HEK293 (cell line): ENCODE data around the gene TCEANC2.

Experiments
- CTCF ChIA-PET: fragments of 350-600 bp; formaldehyde crosslinking; extraction: SDS; loops from one replicate; lab custom pipeline; 2021; ENCODE audit warnings: antibody characterized with exemption; lab: Yijun Ruan, JAX
- POLR2A ChIA-PET: fragments of 300-600 bp; formaldehyde crosslinking; extraction: SDS; loops from one replicate; lab custom pipeline; 2020; ENCODE audit warnings: antibody characterized with exemption, inconsistent platforms; lab: Yijun Ruan, JAX
- H3K27ac ChIP-seq: fragments of 200-500 bp; sonication (Bioruptor generic); 2 replicates; pipeline ENCODE4 v1.5.1; 2014; ENCODE audit warnings: low read depth, low read length, control low read depth, inconsistent platforms; ENCODE audit errors: extremely low read depth
- H3K36me3 ChIP-seq, 2 experiments: fragments of 200-500 bp in 1 of 2; sonication (Bioruptor generic) in 1 of 2; 1 replicate in 1 of 2; 2 replicates in 1 of 2; pipeline ENCODE4 v1.5.1; 2014 to 2017; ENCODE audit warnings: inconsistent platforms in 2 of 2, low read length in 2 of 2; ENCODE audit not compliant: control insufficient read depth in 2 of 2, insufficient read depth in 1 of 2
- H3K4me1 ChIP-seq: fragments of 200-500 bp; sonication (Bioruptor generic); 2 replicates; pipeline ENCODE4 v1.5.1; 2014; ENCODE audit warnings: mild to moderate bottlenecking, low read length, inconsistent platforms; ENCODE audit not compliant: control insufficient read depth, insufficient read depth
- H3K4me3 ChIP-seq: 2 replicates; pipeline ENCODE4 v1.5.1; 2011; ENCODE audit warnings: low read depth, mild to moderate bottlenecking, control low read depth, low read length, moderate library complexity
- H3K9me3 ChIP-seq: fragments of 200-500 bp; sonication (Bioruptor generic); 2 replicates; pipeline ENCODE4 v1.5.1; 2014; ENCODE audit warnings: low read depth, low read length, inconsistent platforms; ENCODE audit not compliant: control insufficient read depth, insufficient read depth
- OSR2 ChIP-seq: fragments of 450-650 bp; formaldehyde crosslinking; IDR thresholded peaks from 2 replicates; pipeline ENCODE4 v1.5.1; 2016; ENCODE audit warnings: missing biosample characterization, missing genetic modification characterization
- SETDB1 ChIP-seq: IDR thresholded peaks from one replicate; pipeline ENCODE4 v1.6.1; 2017; ENCODE audit warnings: mild to moderate bottlenecking, low read length, moderate library complexity, mixed read lengths; ENCODE audit not compliant: insufficient read length
- YY2 ChIP-seq: fragments of 450-650 bp; formaldehyde crosslinking; IDR thresholded peaks from 2 replicates; pipeline ENCODE4 v1.5.1; 2016; ENCODE audit warnings: missing biosample characterization, missing genetic modification characterization
- ZNF10 ChIP-seq: fragments of 450-650 bp; formaldehyde crosslinking; IDR thresholded peaks from 2 replicates; pipeline ENCODE4 v1.5.1; 2017; ENCODE audit warnings: missing biosample characterization, missing genetic modification characterization
- ZNF335 ChIP-seq: fragments of 450-650 bp; formaldehyde crosslinking; conservative IDR thresholded peaks from 2 replicates; pipeline ENCODE4 v1.5.1; 2016; ENCODE audit warnings: missing biosample characterization, missing genetic modification characterization
- ZNF366 ChIP-seq: fragments of 450-650 bp; formaldehyde crosslinking; conservative IDR thresholded peaks from 2 replicates; pipeline ENCODE4 v1.5.1; 2016; ENCODE audit warnings: missing biosample characterization, missing genetic modification characterization
- ZNF521 ChIP-seq: fragments of 450-650 bp; formaldehyde crosslinking; IDR thresholded peaks from 2 replicates; pipeline ENCODE4 v1.5.1; 2017; ENCODE audit warnings: missing biosample characterization, mild to moderate bottlenecking, missing genetic modification characterization
- TF ChIP-seq, protein P1 (sequence below): fragments of 450-650 bp; formaldehyde crosslinking; IDR thresholded peaks from 2 replicates; pipeline ENCODE4 v1.5.0; 2017; ENCODE audit warnings: missing biosample characterization, missing genetic modification characterization, borderline replicate concordance
- TF ChIP-seq, protein P2 (sequence below): fragments of 450-650 bp; formaldehyde crosslinking; IDR thresholded peaks from 2 replicates; pipeline ENCODE4 v1.5.1; 2016; ENCODE audit warnings: missing biosample characterization, missing genetic modification characterization
- TF ChIP-seq, protein P3 (sequence below): sonication (generic); formaldehyde crosslinking; IDR thresholded peaks from 2 replicates; pipeline ENCODE4 v1.8.1; 2022; ENCODE audit warnings: mild to moderate bottlenecking, moderate library complexity, missing genetic modification reagents
- TF ChIP-seq, protein P4 (sequence below): fragments of 450-650 bp; formaldehyde crosslinking; conservative IDR thresholded peaks from 2 replicates; pipeline ENCODE4 v1.5.1; 2016; ENCODE audit warnings: low read depth, missing biosample characterization, missing genetic modification characterization
- TF ChIP-seq, protein P5 (sequence below): fragments of 450-650 bp; formaldehyde crosslinking; IDR thresholded peaks from 2 replicates; pipeline ENCODE4 v1.5.1; 2016; ENCODE audit warnings: missing biosample characterization, missing genetic modification characterization, low read depth
- TF ChIP-seq, protein P6 (sequence below): fragments of 450-650 bp; formaldehyde crosslinking; IDR thresholded peaks from 2 replicates; pipeline ENCODE4 v1.5.1; 2016; ENCODE audit warnings: missing biosample characterization, missing genetic modification characterization

Gene TCEANC2

DNA sequence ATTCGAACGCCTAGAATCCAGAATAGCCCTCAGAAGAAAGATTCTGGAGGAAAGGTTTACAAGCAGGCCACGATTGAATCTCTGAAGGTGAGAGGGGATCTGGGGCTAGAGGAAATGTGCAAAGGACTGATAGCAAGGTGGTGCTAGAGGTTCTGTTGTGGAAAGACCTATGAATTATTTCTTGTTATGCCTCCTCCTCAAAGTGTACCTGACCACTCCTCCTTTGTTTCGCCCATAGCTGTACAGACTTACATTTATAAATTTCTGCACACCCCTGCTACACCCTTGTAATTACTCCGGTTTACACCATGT, 986 bp downstream of the TCEANC2 start:
- POLR2A ChIA-PET: no interaction called here

DNA sequence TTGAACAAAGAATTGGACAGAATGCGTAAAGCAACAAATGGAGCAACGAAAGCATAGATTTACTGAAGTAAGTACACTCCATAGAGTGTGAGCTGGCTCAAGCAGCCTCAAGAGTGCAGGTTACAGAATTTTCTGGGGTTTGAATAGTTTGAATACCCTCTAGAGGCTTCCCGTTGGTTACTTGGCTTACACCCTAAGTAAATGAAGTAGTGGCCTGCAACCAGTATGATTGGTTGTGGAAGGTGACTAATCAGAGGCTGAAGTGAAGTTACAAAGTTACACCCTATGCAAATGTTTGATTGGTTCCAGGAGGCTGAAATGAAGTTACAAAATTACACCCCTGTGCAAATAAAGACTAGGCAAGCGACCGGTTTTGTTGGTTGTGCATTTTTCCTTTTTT, 10.9 kb downstream of the TCEANC2 start:
- CTCF ChIA-PET: no interaction called here
- peaks cover 0 to 4% of the 10 kb centered on the region in 2 experiments; a peak in 2 of 3 replicates for H3K36me3 ChIP-seq
- no peak overlapping the region for H3K4me3 ChIP-seq
- no peaks in the 10 kb centered on the region for H3K9me3 ChIP-seq
- no peaks in the 10 kb centered on the region for H3K4me1 ChIP-seq
- H3K27ac ChIP-seq: no peak overlapping the region
- POLR2A ChIA-PET: no interaction called here
- TF ChIP-seq ZNF335 (no peak), ZNF366 (tag by site-specific recombination) (no peak), ZNF10 (tag by site-specific recombination) (no peak)
- TF ChIP-seq, protein P1, sequence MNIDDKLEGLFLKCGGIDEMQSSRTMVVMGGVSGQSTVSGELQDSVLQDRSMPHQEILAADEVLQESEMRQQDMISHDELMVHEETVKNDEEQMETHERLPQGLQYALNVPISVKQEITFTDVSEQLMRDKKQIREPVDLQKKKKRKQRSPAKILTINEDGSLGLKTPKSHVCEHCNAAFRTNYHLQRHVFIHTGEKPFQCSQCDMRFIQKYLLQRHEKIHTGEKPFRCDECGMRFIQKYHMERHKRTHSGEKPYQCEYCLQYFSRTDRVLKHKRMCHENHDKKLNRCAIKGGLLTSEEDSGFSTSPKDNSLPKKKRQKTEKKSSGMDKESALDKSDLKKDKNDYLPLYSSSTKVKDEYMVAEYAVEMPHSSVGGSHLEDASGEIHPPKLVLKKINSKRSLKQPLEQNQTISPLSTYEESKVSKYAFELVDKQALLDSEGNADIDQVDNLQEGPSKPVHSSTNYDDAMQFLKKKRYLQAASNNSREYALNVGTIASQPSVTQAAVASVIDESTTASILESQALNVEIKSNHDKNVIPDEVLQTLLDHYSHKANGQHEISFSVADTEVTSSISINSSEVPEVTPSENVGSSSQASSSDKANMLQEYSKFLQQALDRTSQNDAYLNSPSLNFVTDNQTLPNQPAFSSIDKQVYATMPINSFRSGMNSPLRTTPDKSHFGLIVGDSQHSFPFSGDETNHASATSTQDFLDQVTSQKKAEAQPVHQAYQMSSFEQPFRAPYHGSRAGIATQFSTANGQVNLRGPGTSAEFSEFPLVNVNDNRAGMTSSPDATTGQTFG (tag by site-specific recombination): no peak
- TF ChIP-seq, protein P2, sequence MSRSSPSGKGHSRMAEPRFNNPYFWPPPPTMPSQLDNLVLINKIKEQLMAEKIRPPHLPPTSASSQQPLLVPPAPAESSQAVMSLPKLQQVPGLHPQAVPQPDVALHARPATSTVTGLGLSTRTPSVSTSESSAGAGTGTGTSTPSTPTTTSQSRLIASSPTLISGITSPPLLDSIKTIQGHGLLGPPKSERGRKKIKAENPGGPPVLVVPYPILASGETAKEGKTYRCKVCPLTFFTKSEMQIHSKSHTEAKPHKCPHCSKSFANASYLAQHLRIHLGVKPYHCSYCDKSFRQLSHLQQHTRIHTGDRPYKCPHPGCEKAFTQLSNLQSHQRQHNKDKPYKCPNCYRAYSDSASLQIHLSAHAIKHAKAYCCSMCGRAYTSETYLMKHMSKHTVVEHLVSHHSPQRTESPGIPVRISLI: no peak
- TF ChIP-seq, protein P3, sequence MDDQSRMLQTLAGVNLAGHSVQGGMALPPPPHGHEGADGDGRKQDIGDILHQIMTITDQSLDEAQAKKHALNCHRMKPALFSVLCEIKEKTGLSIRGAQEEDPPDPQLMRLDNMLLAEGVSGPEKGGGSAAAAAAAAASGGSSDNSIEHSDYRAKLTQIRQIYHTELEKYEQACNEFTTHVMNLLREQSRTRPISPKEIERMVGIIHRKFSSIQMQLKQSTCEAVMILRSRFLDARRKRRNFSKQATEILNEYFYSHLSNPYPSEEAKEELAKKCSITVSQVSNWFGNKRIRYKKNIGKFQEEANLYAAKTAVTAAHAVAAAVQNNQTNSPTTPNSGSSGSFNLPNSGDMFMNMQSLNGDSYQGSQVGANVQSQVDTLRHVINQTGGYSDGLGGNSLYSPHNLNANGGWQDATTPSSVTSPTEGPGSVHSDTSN: no peak
- TF ChIP-seq, protein P4, sequence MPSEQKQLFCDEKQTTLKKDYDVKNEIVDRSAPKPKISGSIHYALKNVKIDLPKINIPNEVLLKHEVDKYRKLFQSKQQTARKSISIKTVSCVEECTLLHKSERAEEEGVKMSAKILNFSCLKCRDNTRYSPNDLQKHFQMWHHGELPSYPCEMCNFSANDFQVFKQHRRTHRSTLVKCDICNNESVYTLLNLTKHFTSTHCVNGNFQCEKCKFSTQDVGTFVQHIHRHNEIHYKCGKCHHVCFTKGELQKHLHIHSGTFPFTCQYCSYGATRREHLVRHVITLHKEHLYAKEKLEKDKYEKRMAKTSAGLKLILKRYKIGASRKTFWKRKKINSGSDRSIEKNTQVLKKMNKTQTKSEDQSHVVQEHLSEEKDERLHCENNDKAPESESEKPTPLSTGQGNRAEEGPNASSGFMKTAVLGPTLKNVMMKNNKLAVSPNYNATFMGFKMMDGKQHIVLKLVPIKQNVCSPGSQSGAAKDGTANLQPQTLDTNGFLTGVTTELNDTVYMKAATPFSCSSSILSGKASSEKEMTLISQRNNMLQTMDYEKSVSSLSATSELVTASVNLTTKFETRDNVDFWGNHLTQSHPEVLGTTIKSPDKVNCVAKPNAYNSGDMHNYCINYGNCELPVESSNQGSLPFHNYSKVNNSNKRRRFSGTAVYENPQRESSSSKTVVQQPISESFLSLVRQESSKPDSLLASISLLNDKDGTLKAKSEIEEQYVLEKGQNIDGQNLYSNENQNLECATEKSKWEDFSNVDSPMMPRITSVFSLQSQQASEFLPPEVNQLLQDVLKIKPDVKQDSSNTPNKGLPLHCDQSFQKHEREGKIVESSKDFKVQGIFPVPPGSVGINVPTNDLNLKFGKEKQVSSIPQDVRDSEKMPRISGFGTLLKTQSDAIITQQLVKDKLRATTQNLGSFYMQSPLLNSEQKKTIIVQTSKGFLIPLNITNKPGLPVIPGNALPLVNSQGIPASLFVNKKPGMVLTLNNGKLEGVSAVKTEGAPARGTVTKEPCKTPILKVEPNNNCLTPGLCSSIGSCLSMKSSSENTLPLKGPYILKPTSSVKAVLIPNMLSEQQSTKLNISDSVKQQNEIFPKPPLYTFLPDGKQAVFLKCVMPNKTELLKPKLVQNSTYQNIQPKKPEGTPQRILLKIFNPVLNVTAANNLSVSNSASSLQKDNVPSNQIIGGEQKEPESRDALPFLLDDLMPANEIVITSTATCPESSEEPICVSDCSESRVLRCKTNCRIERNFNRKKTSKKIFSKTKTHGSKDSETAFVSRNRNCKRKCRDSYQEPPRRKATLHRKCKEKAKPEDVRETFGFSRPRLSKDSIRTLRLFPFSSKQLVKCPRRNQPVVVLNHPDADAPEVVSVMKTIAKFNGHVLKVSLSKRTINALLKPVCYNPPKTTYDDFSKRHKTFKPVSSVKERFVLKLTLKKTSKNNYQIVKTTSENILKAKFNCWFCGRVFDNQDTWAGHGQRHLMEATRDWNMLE: no peak
- TF ChIP-seq, protein P5, sequence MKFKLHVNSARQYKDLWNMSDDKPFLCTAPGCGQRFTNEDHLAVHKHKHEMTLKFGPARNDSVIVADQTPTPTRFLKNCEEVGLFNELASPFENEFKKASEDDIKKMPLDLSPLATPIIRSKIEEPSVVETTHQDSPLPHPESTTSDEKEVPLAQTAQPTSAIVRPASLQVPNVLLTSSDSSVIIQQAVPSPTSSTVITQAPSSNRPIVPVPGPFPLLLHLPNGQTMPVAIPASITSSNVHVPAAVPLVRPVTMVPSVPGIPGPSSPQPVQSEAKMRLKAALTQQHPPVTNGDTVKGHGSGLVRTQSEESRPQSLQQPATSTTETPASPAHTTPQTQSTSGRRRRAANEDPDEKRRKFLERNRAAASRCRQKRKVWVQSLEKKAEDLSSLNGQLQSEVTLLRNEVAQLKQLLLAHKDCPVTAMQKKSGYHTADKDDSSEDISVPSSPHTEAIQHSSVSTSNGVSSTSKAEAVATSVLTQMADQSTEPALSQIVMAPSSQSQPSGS (tag by site-specific recombination): no peak

More for the DNA sequence above, 986 bp downstream of the TCEANC2 start:
- Histone ChIP-seq H3K27ac (no peak overlapping the region), H3K4me1 (peaks cover 3% of the 10 kb centered on the region; the same call in 1 of the 2 replicates), H3K9me3 (no peaks in the 10 kb centered on the region), H3K36me3 (peaks cover 0 to 14% of the 10 kb centered on the region in 2 experiments; a peak in 2 of 3 replicates), H3K4me3 (peak overlapping the region; percentile 4; the same call in 1 of the 2 replicates)
- TF ChIP-seq YY2 (tag by site-specific recombination): no peak
- no peak for TF ChIP-seq SETDB1
- TF ChIP-seq, protein P6, sequence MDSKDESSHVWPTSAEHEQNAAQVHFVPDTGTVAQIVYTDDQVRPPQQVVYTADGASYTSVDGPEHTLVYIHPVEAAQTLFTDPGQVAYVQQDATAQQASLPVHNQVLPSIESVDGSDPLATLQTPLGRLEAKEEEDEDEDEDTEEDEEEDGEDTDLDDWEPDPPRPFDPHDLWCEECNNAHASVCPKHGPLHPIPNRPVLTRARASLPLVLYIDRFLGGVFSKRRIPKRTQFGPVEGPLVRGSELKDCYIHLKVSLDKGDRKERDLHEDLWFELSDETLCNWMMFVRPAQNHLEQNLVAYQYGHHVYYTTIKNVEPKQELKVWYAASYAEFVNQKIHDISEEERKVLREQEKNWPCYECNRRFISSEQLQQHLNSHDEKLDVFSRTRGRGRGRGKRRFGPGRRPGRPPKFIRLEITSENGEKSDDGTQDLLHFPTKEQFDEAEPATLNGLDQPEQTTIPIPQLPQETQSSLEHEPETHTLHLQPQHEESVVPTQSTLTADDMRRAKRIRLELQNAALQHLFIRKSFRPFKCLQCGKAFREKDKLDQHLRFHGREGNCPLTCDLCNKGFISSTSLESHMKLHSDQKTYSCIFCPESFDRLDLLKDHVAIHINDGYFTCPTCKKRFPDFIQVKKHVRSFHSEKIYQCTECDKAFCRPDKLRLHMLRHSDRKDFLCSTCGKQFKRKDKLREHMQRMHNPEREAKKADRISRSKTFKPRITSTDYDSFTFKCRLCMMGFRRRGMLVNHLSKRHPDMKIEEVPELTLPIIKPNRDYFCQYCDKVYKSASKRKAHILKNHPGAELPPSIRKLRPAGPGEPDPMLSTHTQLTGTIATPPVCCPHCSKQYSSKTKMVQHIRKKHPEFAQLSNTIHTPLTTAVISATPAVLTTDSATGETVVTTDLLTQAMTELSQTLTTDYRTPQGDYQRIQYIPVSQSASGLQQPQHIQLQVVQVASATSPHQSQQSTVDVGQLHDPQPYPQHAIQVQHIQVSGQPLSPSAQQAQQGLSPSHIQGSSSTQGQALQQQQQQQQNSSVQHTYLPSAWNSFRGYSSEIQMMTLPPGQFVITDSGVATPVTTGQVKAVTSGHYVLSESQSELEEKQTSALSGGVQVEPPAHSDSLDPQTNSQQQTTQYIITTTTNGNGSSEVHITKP (tag by site-specific recombination): peak; percentile 75
- TF ChIP-seq OSR2 (tag by site-specific recombination): no peak
- no peak for TF ChIP-seq ZNF521
- TF ChIP-seq, protein P1 (tag by site-specific recombination): no peak
- CTCF ChIA-PET: interaction anchor here (0.9 to 1.5 kb wide), 2 partner anchors 24 to 95 kb away, joined by 3 to 4 read pairs; no protein-coding TSS in a partner anchor
